Suprapubic skin (tissue), 4 donors: ENCODE data around the gene CDS2.

Experiments used
- CTCF ChIP-seq, 2 donors: fragments of 200-600 bp in 1 of 2; fragments of 450-650 bp in 1 of 2; sonication (generic) in 1 of 2; IDR thresholded peaks; one replicate each; pipeline ENCODE4 v1.5.1; 2016 to 2019; ENCODE audit warnings: antibody characterized with exemption in 2 of 2, mild to moderate bottlenecking in 1 of 2, moderate library complexity in 1 of 2
- EP300 ChIP-seq: sonication (generic); formaldehyde crosslinking; IDR thresholded peaks from one replicate; pipeline ENCODE4 v1.6.1; 2017; ENCODE audit warnings: antibody characterized with exemption
- POLR2A ChIP-seq, 2 donors: fragments of 450-650 bp; IDR thresholded peaks; one replicate each; pipeline ENCODE4 v1.6.1; 2017; ENCODE audit warnings: antibody characterized with exemption in 2 of 2, mild to moderate bottlenecking in 2 of 2, moderate library complexity in 2 of 2
- POLR2AphosphoS5 ChIP-seq, 3 donors: sonication (generic); formaldehyde crosslinking; IDR thresholded peaks; one replicate each; pipeline ENCODE4 v1.6.1; 2017; ENCODE audit warnings: antibody characterized with exemption in 3 of 3

- TF ChIP-seq CTCF (IDR thresholded peaks at IDR 0.05), result no peak
- TF ChIP-seq POLR2A (IDR thresholded peaks at IDR 0.05), result no peak
- TF ChIP-seq POLR2AphosphoS5 (IDR thresholded peaks at IDR 0.05), result no peak
- no peak for TF ChIP-seq EP300
Measured at GRCh38 chr20:5168651-5169396, 42.0 kb downstream of the CDS2 start.
